ENCODE results near the gene PPP1R9B. TPM values are rescaled to one million over a fixed set of nuclear protein-coding genes. Genes with fewer than 3 reads are reported as not detected.

The PPP1R9B gene
- total RNA-seq, 4 donors from 2014 or later: 20.2 to 46.3 (median 37.5) TPM

- peaks cover 0 to 18% (median 4%) of the 10 kb centered on the region in 4 donors for H3K27me3 ChIP-seq
- no peak overlapping the region for H3K4me3 ChIP-seq
- H3K9me3 ChIP-seq: no peaks in the 10 kb centered on the region
- 70% methylated on average over 6 of the region's 6 CpGs for WGBS
- intact Hi-C loops (cut with DNase I): no loop called here
- H3K4me1 ChIP-seq: peaks cover 31 to 46% (median 42%) of the 10 kb centered on the region in 4 donors
- no peak for DNase-seq (ENCODE audit: extremely low spot score)
- H3K36me3 ChIP-seq: no peaks in the 10 kb centered on the region
- no peak overlapping the region for H3K27ac ChIP-seq (replicated peaks in 1 of 4)
- TF ChIP-seq POLR2AphosphoS5 (IDR thresholded peaks at IDR 0.05) (no peak), EP300 (IDR thresholded peaks at IDR 0.05) (no peak), CTCF (IDR thresholded peaks at IDR 0.05) (no peak), POLR2A (IDR thresholded peaks at IDR 0.05; ENCODE audit: low read depth) (no peak)
Measured at GRCh38 chr17:50127697-50128361, 22.6 kb downstream of the PPP1R9B start.

- WGBS: 95% methylated on average over 4 of the region's 4 CpGs
- no peak overlapping the region for H3K27ac ChIP-seq (replicated peaks in 1 of 4)
- no peaks in the 10 kb centered on the region for H3K36me3 ChIP-seq
- no peaks in the 10 kb centered on the region for H3K9me3 ChIP-seq
- TF ChIP-seq CTCF (IDR thresholded peaks at IDR 0.05): no peak
- no peak overlapping the region for H3K4me3 ChIP-seq
- H3K27me3 ChIP-seq: peaks cover 0 to 17% (median 4%) of the 10 kb centered on the region in 4 donors
- H3K4me1 ChIP-seq: peaks cover 23 to 35% (median 31%) of the 10 kb centered on the region in 4 donors
- no peak for DNase-seq (ENCODE audit: extremely low spot score)
- intact Hi-C loops (cut with DNase I): no loop called here
Measured at GRCh38 chr17:50125420-50125997, 25.0 kb downstream of the PPP1R9B start.

- H3K4me1 ChIP-seq: peaks cover 9 to 17% (median 14%) of the 10 kb centered on the region in 4 donors
- 50% methylated on average over 12 of the region's 12 CpGs for WGBS
- intact Hi-C loops (cut with DNase I): no loop called here
- TF ChIP-seq CTCF (IDR thresholded peaks at IDR 0.05) (no peak), POLR2A (IDR thresholded peaks at IDR 0.05; ENCODE audit: low read depth) (no peak), POLR2AphosphoS5 (IDR thresholded peaks at IDR 0.05) (no peak), EP300 (IDR thresholded peaks at IDR 0.05) (no peak)
- H3K27ac ChIP-seq (replicated peaks in 1 of 4): peak overlapping the region; percentile 23 to 54 (median 44)
- no peaks in the 10 kb centered on the region for H3K36me3 ChIP-seq
- peaks cover 0 to under 1% (median 0%) of the 10 kb centered on the region in 4 donors for H3K27me3 ChIP-seq
- H3K9me3 ChIP-seq: no peaks in the 10 kb centered on the region
- no peak overlapping the region for H3K4me3 ChIP-seq
- DNase-seq (ENCODE audit: extremely low spot score): no peak
Measured at GRCh38 chr17:50123649-50124349, 26.7 kb downstream of the PPP1R9B start.

- Histone ChIP-seq H3K4me1 (peaks cover 7 to 17% (median 14%) of the 10 kb centered on the region in 4 donors), H3K4me3 (no peak overlapping the region), H3K9me3 (no peaks in the 10 kb centered on the region), H3K27me3 (no peaks in the 10 kb centered on the region), H3K27ac (replicated peaks in 1 of 4) (no peak overlapping the region), H3K36me3 (no peaks in the 10 kb centered on the region)
- DNase-seq (ENCODE audit: extremely low spot score): no peak
- intact Hi-C loops (cut with DNase I): no loop called here
- 92% methylated on average over 2 of the region's 3 CpGs for WGBS
- TF ChIP-seq POLR2A (IDR thresholded peaks at IDR 0.05; ENCODE audit: low read depth) (no peak), EP300 (IDR thresholded peaks at IDR 0.05) (no peak), POLR2AphosphoS5 (IDR thresholded peaks at IDR 0.05) (no peak), CTCF (IDR thresholded peaks at IDR 0.05) (no peak)
Measured at GRCh38 chr17:50122945-50123344, 27.5 kb downstream of the PPP1R9B start.

Data from esophagus muscularis mucosa (tissue), 4 donors.